IPS DF 4.7 (cell line): ENCODE data around the gene PURB.
"Not testable (repeated sequence)": the region's sequence is repeated elsewhere in the genome, so short reads cannot be mapped to it uniquely, and the experiment has no call there.

Experiments used
- DNase-seq: peaks from one replicate; pipeline ENCODE4 v3.0.0-alpha.2; 2013; ENCODE audit warnings: low spot score; ENCODE audit errors: extremely low read depth

Gene PURB

GRCh38 chr7:44885394-44886317, at the start of gene PURB:
Gene PURB (minus strand): TSS chr7:44885530. CDS start chr7:44885348, 182 bp downstream.
- DNase-seq: peak; percentile 38

- no peak for DNase-seq
Measured at GRCh38 chr7:44935016-44935415, 49.7 kb upstream of the PURB start.

- DNase-seq: not testable (repeated sequence)
Measured at GRCh38 chr7:44934510-44934909, 49.2 kb upstream of the PURB start.

- DNase-seq: no peak
Measured at GRCh38 chr7:44930921-44931320, 45.6 kb upstream of the PURB start.

GRCh38 chr7:44922351-44922694, 37.0 kb upstream of the PURB start:
- DNase-seq: no peak

GRCh38 chr7:44921607-44922350, 36.4 kb upstream of the PURB start:
- DNase-seq: peak; percentile 36

GRCh38 chr7:44920119-44920518, 34.8 kb upstream of the PURB start:
- no peak for DNase-seq

GRCh38 chr7:44918029-44918428, 32.7 kb upstream of the PURB start:
- no peak for DNase-seq

GRCh38 chr7:44917465-44917864, 32.1 kb upstream of the PURB start:
- no peak for DNase-seq

- DNase-seq: no peak
Measured at GRCh38 chr7:44914992-44915607, 29.8 kb upstream of the PURB start.

GRCh38 chr7:44912775-44913347, 27.5 kb upstream of the PURB start:
- no peak for DNase-seq

- no peak for DNase-seq
Measured at GRCh38 chr7:44911911-44912310, 26.6 kb upstream of the PURB start.

GRCh38 chr7:44909596-44910389, 24.5 kb upstream of the PURB start:
- DNase-seq: no peak

- DNase-seq: no peak
Measured at GRCh38 chr7:44906965-44907364, 21.6 kb upstream of the PURB start.

GRCh38 chr7:44905002-44905635, 19.8 kb upstream of the PURB start:
- no peak for DNase-seq

- DNase-seq: no peak
Measured at GRCh38 chr7:44899443-44899842, 14.1 kb upstream of the PURB start.

- DNase-seq: no peak
Measured at GRCh38 chr7:44898039-44898438, 12.7 kb upstream of the PURB start.

GRCh38 chr7:44897309-44897708, 12.0 kb upstream of the PURB start:
- DNase-seq: no peak

- DNase-seq: no peak
Measured at GRCh38 chr7:44894888-44895580, 9.7 kb upstream of the PURB start.

- DNase-seq: no peak
Measured at GRCh38 chr7:44893710-44894234, 8.4 kb upstream of the PURB start.
